Transverse colon (tissue), 4 donors: ENCODE data around the gene PAQR5.

ENCODE experiments used
- EP300 ChIP-seq: sonication (generic); formaldehyde crosslinking; IDR thresholded peaks from one replicate; pipeline ENCODE4 v1.6.1; 2017; ENCODE audit warnings: antibody characterized with exemption, low read depth
- POLR2A ChIP-seq: fragments of 450-650 bp; IDR thresholded peaks from one replicate; pipeline ENCODE4 v1.6.1; 2016; ENCODE audit warnings: antibody characterized with exemption, mild to moderate bottlenecking, moderate library complexity
- POLR2AphosphoS5 ChIP-seq, 3 donors: sonication (generic); formaldehyde crosslinking; IDR thresholded peaks; one replicate each; pipeline ENCODE4 v1.6.1; 2016; ENCODE audit warnings: antibody characterized with exemption in 3 of 3
- TF ChIP-seq, protein P1 (sequence below), 5 experiments: fragments of 200-600 bp in 3 of 5; fragments of 450-650 bp in 2 of 5; sonication (generic) in 3 of 5; IDR thresholded peaks; 1 replicate in 2 of 5; 2 replicates in 3 of 5; pipeline ENCODE4 v1.5.1; 2016 to 2017; ENCODE audit warnings: antibody characterized with exemption in 5 of 5, inconsistent platforms in 3 of 5, mild to moderate bottlenecking in 2 of 5, moderate library complexity in 1 of 5

DNA sequence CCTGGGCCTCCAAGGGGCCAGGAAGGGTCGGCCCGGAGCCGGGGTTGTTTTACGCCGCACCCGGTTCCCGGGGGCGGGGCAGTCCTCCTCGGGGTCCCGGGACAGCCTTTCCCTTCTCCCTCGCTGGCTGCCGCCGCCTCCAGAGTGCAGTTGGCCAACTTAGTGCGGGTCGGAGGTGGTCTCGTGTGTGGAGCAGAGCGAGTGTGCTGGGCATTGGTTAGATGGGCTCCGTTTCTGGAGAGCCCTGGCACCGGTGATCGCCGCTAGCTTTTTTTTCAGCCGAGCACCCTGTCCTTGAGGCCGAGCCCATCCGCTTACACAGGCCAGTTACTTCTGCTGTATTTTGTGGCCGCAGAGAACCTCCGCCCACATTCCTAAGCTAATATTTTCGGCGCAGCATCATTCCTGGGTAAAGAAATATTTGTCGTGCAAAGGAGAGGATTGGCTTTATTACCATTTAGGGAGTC, 116.0 kb downstream of the PAQR5 start:
- TF ChIP-seq, protein P1, sequence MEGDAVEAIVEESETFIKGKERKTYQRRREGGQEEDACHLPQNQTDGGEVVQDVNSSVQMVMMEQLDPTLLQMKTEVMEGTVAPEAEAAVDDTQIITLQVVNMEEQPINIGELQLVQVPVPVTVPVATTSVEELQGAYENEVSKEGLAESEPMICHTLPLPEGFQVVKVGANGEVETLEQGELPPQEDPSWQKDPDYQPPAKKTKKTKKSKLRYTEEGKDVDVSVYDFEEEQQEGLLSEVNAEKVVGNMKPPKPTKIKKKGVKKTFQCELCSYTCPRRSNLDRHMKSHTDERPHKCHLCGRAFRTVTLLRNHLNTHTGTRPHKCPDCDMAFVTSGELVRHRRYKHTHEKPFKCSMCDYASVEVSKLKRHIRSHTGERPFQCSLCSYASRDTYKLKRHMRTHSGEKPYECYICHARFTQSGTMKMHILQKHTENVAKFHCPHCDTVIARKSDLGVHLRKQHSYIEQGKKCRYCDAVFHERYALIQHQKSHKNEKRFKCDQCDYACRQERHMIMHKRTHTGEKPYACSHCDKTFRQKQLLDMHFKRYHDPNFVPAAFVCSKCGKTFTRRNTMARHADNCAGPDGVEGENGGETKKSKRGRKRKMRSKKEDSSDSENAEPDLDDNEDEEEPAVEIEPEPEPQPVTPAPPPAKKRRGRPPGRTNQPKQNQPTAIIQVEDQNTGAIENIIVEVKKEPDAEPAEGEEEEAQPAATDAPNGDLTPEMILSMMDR (IDR thresholded peaks at IDR 0.05): no peak
- TF ChIP-seq POLR2A: no peak
- peak in 2 of 3 donors; percentile 14 to 17 for TF ChIP-seq POLR2AphosphoS5 (IDR thresholded peaks at IDR 0.05)
- no peak for TF ChIP-seq EP300
